Measurements from ENCODE around the gene CFAP58. TPM values are rescaled to one million over a fixed set of nuclear protein-coding genes. Genes with fewer than 3 reads are reported as not detected.

The CFAP58 gene
- total RNA-seq, 1 experiment from 2014 or later, result 0.63 TPM

DNA sequence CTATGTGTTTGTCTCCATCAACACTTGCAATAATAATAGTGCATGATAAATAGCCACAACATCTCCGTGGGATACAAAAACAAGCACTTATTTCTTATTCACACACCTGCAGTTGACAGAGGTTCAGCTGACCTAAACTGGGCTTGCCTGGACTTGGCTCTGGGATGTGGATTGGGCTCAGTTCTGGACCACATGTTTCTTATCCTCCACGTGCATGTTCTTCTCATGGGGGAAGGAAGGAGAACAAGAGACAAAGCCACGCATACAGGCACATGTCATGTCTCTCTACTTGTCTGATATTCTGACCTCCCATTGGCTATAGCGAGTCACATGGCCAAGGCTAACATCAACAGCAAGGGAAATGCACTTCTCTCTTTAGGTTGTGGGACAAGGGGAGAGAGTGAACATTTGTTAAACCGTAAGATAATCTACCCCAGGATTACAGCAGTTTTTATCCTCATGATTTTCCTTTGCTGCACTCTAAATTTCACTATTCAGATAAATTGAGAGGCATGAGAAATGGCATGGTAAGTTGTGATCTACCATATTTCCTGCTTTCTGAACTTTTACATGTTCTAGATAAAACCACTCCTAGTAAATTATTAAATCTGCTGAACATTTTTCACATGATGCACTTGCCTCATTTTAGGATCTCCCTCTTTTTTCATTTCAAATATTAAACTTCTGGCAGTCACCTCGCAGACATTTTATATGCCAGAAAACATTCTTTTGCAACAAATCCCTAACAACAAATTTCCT, 33.7 kb downstream of the CFAP58 start:
- WGBS (ENCODE audit: extremely low coverage, insufficient read length, low lambda C conversion rate), result no CpG with 5 or more reads among the region's 6 CpGs

More for the DNA sequence above, 33.7 kb downstream of the CFAP58 start:
- H3K4me1 Mint-ChIP-seq, result peaks cover 0 to 4% of the 10 kb centered on the region in 2 experiments; a peak in 1 of 4 replicates
- Histone ChIP-seq H2BK15ac (ENCODE audit: low read depth, low read length) (no peak overlapping the region), H3K27ac (ENCODE audit: insufficient read length, low read depth, low read length) (no peak overlapping the region), H4K5ac (ENCODE audit: insufficient read length, low read depth, low read length) (no peak overlapping the region), H3K27me3 (ENCODE audit: insufficient read depth, low read length) (no peaks in the 10 kb centered on the region), H3K9ac (ENCODE audit: extremely low read depth, insufficient read length, low read length) (no peak overlapping the region), H2AFZ (ENCODE audit: low read length) (peak overlapping the region; percentile 65), H3K4me2 (ENCODE audit: insufficient read depth, insufficient read length, low read length) (no peak overlapping the region), H3K79me1 (ENCODE audit: insufficient read depth, low read depth, low read length, poor library complexity, severe bottlenecking) (no peaks in the 10 kb centered on the region), H2BK12ac (ENCODE audit: insufficient read length, low read depth, low read length) (no peak overlapping the region), H4K20me1 (ENCODE audit: control insufficient read depth, insufficient read depth, insufficient read length) (no peaks in the 10 kb centered on the region), H3K14ac (ENCODE audit: insufficient read depth, low read length) (no peak overlapping the region), H2BK120ac (ENCODE audit: low read depth, low read length, poor library complexity, severe bottlenecking) (no peak overlapping the region), H3K79me2 (ENCODE audit: insufficient read depth, low read length) (no peaks in the 10 kb centered on the region), H3K9me3 (ENCODE audit: control insufficient read depth, low read depth, low read length) (no peaks in the 10 kb centered on the region), H3K56ac (ENCODE audit: insufficient read length, low read depth, low read length) (no peak overlapping the region), H3K23ac (ENCODE audit: insufficient read length, low read depth, low read length) (no peak overlapping the region), H3K4ac (ENCODE audit: low read depth, low read length) (no peak overlapping the region), H3K4me1 (ENCODE audit: insufficient read depth, low read length) (no peaks in the 10 kb centered on the region), H2AK5ac (ENCODE audit: insufficient read length, low read length) (no peak overlapping the region), H3K18ac (ENCODE audit: insufficient read length, low read depth, low read length) (no peak overlapping the region), H4K8ac (replicated peaks; ENCODE audit: insufficient read length, low read depth, low read length) (no peak overlapping the region), H3K23me2 (ENCODE audit: insufficient read length, low read depth, low read length, poor library complexity, severe bottlenecking) (no peaks in the 10 kb centered on the region), H4K91ac (ENCODE audit: insufficient read length, low read depth, low read length) (no peak overlapping the region), H2BK20ac (ENCODE audit: low read depth, low read length, poor library complexity, severe bottlenecking) (no peak overlapping the region), H3T11ph (ENCODE audit: low read length) (no peak overlapping the region), H2BK5ac (ENCODE audit: insufficient read length, low read length) (no peak overlapping the region)
- no peak overlapping the region; a peak in 1 of 7 replicates for H3K27ac Mint-ChIP-seq
- H3K36me3 Mint-ChIP-seq (ENCODE audit: insufficient read depth in 1 of 3, low read depth in 3 of 3), result no peaks in the 10 kb centered on the region
- H3K4me3 Mint-ChIP-seq, result no peak overlapping the region
- no peak for DNase-seq
- TF ChIP-seq, protein P1, sequence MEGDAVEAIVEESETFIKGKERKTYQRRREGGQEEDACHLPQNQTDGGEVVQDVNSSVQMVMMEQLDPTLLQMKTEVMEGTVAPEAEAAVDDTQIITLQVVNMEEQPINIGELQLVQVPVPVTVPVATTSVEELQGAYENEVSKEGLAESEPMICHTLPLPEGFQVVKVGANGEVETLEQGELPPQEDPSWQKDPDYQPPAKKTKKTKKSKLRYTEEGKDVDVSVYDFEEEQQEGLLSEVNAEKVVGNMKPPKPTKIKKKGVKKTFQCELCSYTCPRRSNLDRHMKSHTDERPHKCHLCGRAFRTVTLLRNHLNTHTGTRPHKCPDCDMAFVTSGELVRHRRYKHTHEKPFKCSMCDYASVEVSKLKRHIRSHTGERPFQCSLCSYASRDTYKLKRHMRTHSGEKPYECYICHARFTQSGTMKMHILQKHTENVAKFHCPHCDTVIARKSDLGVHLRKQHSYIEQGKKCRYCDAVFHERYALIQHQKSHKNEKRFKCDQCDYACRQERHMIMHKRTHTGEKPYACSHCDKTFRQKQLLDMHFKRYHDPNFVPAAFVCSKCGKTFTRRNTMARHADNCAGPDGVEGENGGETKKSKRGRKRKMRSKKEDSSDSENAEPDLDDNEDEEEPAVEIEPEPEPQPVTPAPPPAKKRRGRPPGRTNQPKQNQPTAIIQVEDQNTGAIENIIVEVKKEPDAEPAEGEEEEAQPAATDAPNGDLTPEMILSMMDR (conservative IDR thresholded peaks at IDR 0.05), result no peak
- no peaks in the 10 kb centered on the region for H3K9me3 Mint-ChIP-seq
- peaks cover 3% of the 10 kb centered on the region; the same call in 1 of the 2 replicates for H3K27me3 Mint-ChIP-seq (ENCODE audit: low read depth)
